ENCODE data around the gene RMC1.
"Not testable (repeated sequence)": the region's sequence is repeated elsewhere in the genome, so short reads cannot be mapped to it uniquely, and the experiment has no call there.

RMC1 gene

GRCh38 chr18:23536204-23536603, 32.9 kb downstream of the RMC1 start:
- no peak for DNase-seq

GRCh38 chr18:23537274-23537673, 34.0 kb downstream of the RMC1 start:
- DNase-seq, result no peak

GRCh38 chr18:23538001-23538400, 34.7 kb downstream of the RMC1 start:
- DNase-seq, result no peak

GRCh38 chr18:23538870-23539269, 35.6 kb downstream of the RMC1 start:
- no peak for DNase-seq

- no peak for DNase-seq
Measured at GRCh38 chr18:23539296-23539695, 36.0 kb downstream of the RMC1 start.

- no peak for DNase-seq
Measured at GRCh38 chr18:23539911-23540525, 36.7 kb downstream of the RMC1 start.

GRCh38 chr18:23540867-23541266, 37.6 kb downstream of the RMC1 start:
- DNase-seq, result peak; percentile 89

- no peak for DNase-seq
Measured at GRCh38 chr18:23541349-23542093, 38.2 kb downstream of the RMC1 start.

- no peak for DNase-seq
Measured at GRCh38 chr18:23542461-23542860, 39.1 kb downstream of the RMC1 start.

- DNase-seq, result no peak
Measured at GRCh38 chr18:23545247-23545789, 42.0 kb downstream of the RMC1 start.

- DNase-seq, result no peak
Measured at GRCh38 chr18:23547306-23547705, 44.0 kb downstream of the RMC1 start.

GRCh38 chr18:23547846-23548245, 44.5 kb downstream of the RMC1 start:
- DNase-seq, result no peak

- no peak for DNase-seq
Measured at GRCh38 chr18:23548275-23548674, 45.0 kb downstream of the RMC1 start.

- no peak for DNase-seq
Measured at GRCh38 chr18:23548719-23549118, 45.4 kb downstream of the RMC1 start.

- DNase-seq, result no peak
Measured at GRCh38 chr18:23550898-23551297, 47.6 kb downstream of the RMC1 start.

GRCh38 chr18:23551978-23552377, 48.7 kb downstream of the RMC1 start:
- DNase-seq, result no peak

GRCh38 chr18:23552505-23552904, 49.2 kb downstream of the RMC1 start:
- no peak for DNase-seq

GRCh38 chr18:23553887-23554286, 50.6 kb downstream of the RMC1 start:
- no peak for DNase-seq

- DNase-seq, result no peak
Measured at GRCh38 chr18:23556145-23556780, 53.0 kb downstream of the RMC1 start.

- DNase-seq, result not testable (repeated sequence)
Measured at GRCh38 chr18:23557511-23557910, 54.2 kb downstream of the RMC1 start.

- no peak for DNase-seq
Measured at GRCh38 chr18:23560186-23560585, 56.9 kb downstream of the RMC1 start.

- no peak for DNase-seq
Measured at GRCh38 chr18:23563377-23564043, 60.2 kb downstream of the RMC1 start.

- no peak for DNase-seq
Measured at GRCh38 chr18:23565916-23566547, 62.7 kb downstream of the RMC1 start.

Data from hematopoietic multipotent progenitor cell treated with erythropoietin and hydrocortisone succinate and interleukin-3 and kit ligand, for 8 days (in vitro differentiated cells).